Endothelial cell of umbilical vein (primary cell): Measurements from ENCODE around the gene PRR9. TPM values are rescaled to one million over a fixed set of nuclear protein-coding genes. Genes with fewer than 3 reads are reported as not detected.

Experiments used
- BruUV-seq: library from RNA; stranded (reverse); fragments of 400-500 nt; replicated peaks from 2 replicates; lab custom pipeline; 2021; lab: Mats Ljungman, UMichigan
- CTCF ChIA-PET: fragments of 300-600, 350-600 bp; sonication (Branson Sonifier 250); formaldehyde crosslinking; loops from one replicate; lab custom pipeline; 2021; ENCODE audit warnings: antibody characterized with exemption, inconsistent platforms; lab: Charles Lee
- POLR2A ChIA-PET: fragments of 300-600, 350-600 bp; sonication (Branson Sonifier 250); formaldehyde crosslinking; loops from one replicate; lab custom pipeline; 2021; ENCODE audit warnings: antibody characterized with exemption, inconsistent platforms; lab: Charles Lee
- DNase-seq: peaks from one replicate; pipeline ENCODE4 v3.0.0-alpha.2; 2011; ENCODE audit warnings: low read depth, low spot score
- FAIRE-seq: peaks from 2 replicates; lab custom pipeline; 2011; peaks lifted over from hg19 to GRCh38; lab: Jason Lieb, UNC
- H2AFZ ChIP-seq: 2 replicates; pipeline ENCODE4 v1.6.0; 2012; ENCODE audit warnings: low read depth, low read length, control low read depth, inconsistent platforms
- H3K27ac ChIP-seq: 2 replicates; pipeline ENCODE4 v1.5.1; 2011; ENCODE audit warnings: low read depth, mild to moderate bottlenecking, control low read depth, low read length, moderate library complexity; ENCODE audit not compliant: insufficient read depth
- H3K27me3 ChIP-seq, 2 experiments: 2 replicates each; pipeline versions ENCODE4 v1.6.0 to v1.6.1; 2011; ENCODE audit warnings: low read length in 2 of 2, mixed read lengths in 1 of 2; ENCODE audit not compliant: control insufficient read depth in 2 of 2, insufficient read depth in 2 of 2
- H3K36me3 ChIP-seq, 2 experiments: 2 replicates in 1 of 2; 3 replicates in 1 of 2; pipeline ENCODE4 v1.5.1; 2011; ENCODE audit warnings: low read length in 2 of 2, mild to moderate bottlenecking in 1 of 2, moderate library complexity in 1 of 2; ENCODE audit not compliant: control insufficient read depth in 2 of 2, insufficient read depth in 2 of 2; ENCODE audit errors: extremely low read depth in 1 of 2
- H3K4me1 ChIP-seq: 3 replicates; pipeline ENCODE4 v1.5.1; 2011; ENCODE audit warnings: mild to moderate bottlenecking, low read length; ENCODE audit not compliant: control insufficient read depth, insufficient read depth; ENCODE audit errors: extremely low read depth
- H3K4me2 ChIP-seq: 2 replicates; pipeline ENCODE4 v1.6.1; 2011; ENCODE audit warnings: low read length, control low read depth, mixed read lengths; ENCODE audit not compliant: insufficient read depth
- H3K4me3 ChIP-seq, 3 experiments: fragments of 200-600 bp in 1 of 3; sonication (generic), shearing (Covaris generic) in 1 of 3; replicated peaks in 1 of 3; 2 replicates each; pipeline ENCODE4 v1.5.1; 2011 to 2016; ENCODE audit warnings: control low read depth in 3 of 3, low read length in 3 of 3, mild to moderate bottlenecking in 2 of 3, inconsistent platforms in 1 of 3, low read depth in 1 of 3, moderate library complexity in 1 of 3; ENCODE audit not compliant: insufficient read depth in 1 of 3
- H3K79me2 ChIP-seq: 2 replicates; pipeline ENCODE4 v1.6.0; 2012; ENCODE audit warnings: low read length, inconsistent platforms; ENCODE audit not compliant: control insufficient read depth, insufficient read depth
- H3K9ac ChIP-seq: replicated peaks from 2 replicates; pipeline ENCODE3; 2011; ENCODE audit warnings: low read length, control low read depth; ENCODE audit not compliant: insufficient read depth; ENCODE audit errors: extremely low read depth
- H3K9me1 ChIP-seq: replicated peaks from 3 replicates; pipeline ENCODE4 v1.6.0; 2011; ENCODE audit warnings: mild to moderate bottlenecking, low read length; ENCODE audit not compliant: control insufficient read depth, insufficient read depth; ENCODE audit errors: extremely low read depth
- H3K9me3 ChIP-seq: replicated peaks from 2 replicates; pipeline ENCODE4 v1.5.1; 2012; ENCODE audit warnings: low read length, inconsistent platforms; ENCODE audit not compliant: control insufficient read depth, insufficient read depth
- H4K20me1 ChIP-seq: replicated peaks from 2 replicates; pipeline ENCODE3; 2011; ENCODE audit warnings: mild to moderate bottlenecking, low read length; ENCODE audit not compliant: control insufficient read depth, insufficient read depth; ENCODE audit errors: extremely low read depth
- CTCF ChIP-seq, 2 donors: IDR thresholded peaks; 1 replicate in 1 of 2; 2 replicates in 1 of 2; pipeline ENCODE4 v1.5.1; 2011; ENCODE audit warnings: low read length in 2 of 2, mild to moderate bottlenecking in 2 of 2, moderate library complexity in 2 of 2, control low read depth in 1 of 2, inconsistent platforms in 1 of 2, low read depth in 1 of 2; ENCODE audit not compliant: insufficient read depth in 1 of 2; ENCODE audit errors: extremely low read depth in 1 of 2
- EZH2 ChIP-seq: IDR thresholded peaks from 2 replicates; pipeline ENCODE4 v1.6.1; 2012; ENCODE audit warnings: borderline replicate concordance, low read depth, mild to moderate bottlenecking, moderate library complexity, low read length, inconsistent platforms; ENCODE audit not compliant: severe bottlenecking
- FOS ChIP-seq: IDR thresholded peaks from 2 replicates; pipeline ENCODE4 v1.6.1; 2011; ENCODE audit warnings: mild to moderate bottlenecking, low read length, moderate library complexity, borderline replicate concordance; ENCODE audit not compliant: insufficient read depth
- GATA2 ChIP-seq: IDR thresholded peaks from 2 replicates; pipeline ENCODE4 v1.7.0; 2011; ENCODE audit warnings: low read depth, mild to moderate bottlenecking, moderate library complexity, mixed read lengths, low read length; ENCODE audit not compliant: insufficient read length, insufficient read depth
- JUN ChIP-seq: IDR thresholded peaks from 2 replicates; pipeline ENCODE4 v1.6.1; 2011; ENCODE audit warnings: borderline replicate concordance, low read depth; ENCODE audit not compliant: insufficient read length, insufficient read depth
- MAX ChIP-seq: IDR thresholded peaks from 2 replicates; pipeline ENCODE4 v1.6.1; 2011; ENCODE audit not compliant: insufficient read depth, insufficient read length
- MYC ChIP-seq: IDR thresholded peaks from one replicate; pipeline ENCODE4 v1.6.1; 2011; ENCODE audit warnings: mild to moderate bottlenecking, low read depth, low read length
- POLR2A ChIP-seq: IDR thresholded peaks from 2 replicates; pipeline ENCODE4 v1.6.1; 2012; ENCODE audit warnings: low read depth, mild to moderate bottlenecking, control low read depth, low read length
- POLR2AphosphoS5 ChIP-seq: IDR thresholded peaks from 2 replicates; pipeline ENCODE4 v1.6.1; 2012; ENCODE audit warnings: low read depth, mild to moderate bottlenecking, control low read depth, low read length, moderate library complexity; ENCODE audit not compliant: insufficient read depth
- dilution Hi-C: fragments of 300-500 bp; cut with MboI; formaldehyde crosslinking; loops from one replicate; pipeline ENCODE4 v1.15.0; 2019; ENCODE audit warnings: low sequenced_read_pairs; ENCODE audit not compliant: extremely low pct_ligation_motif_present
- intact Hi-C: fragments of 100-400 bp; cut with micrococcal nuclease; formaldehyde crosslinking; loops from one replicate; pipeline ENCODE4 v1.10.0; 2022
- polyA plus RNA-seq, 4 experiments: library from polyadenylated mRNA; depleted of rRNA in 3 of 4; stranded (reverse) in 3 of 4; unstranded in 1 of 4; fragments of >200 nt; gene quantifications; 2 replicates each; pipeline versions ENCODE4 v1.2.1 to v1.2.3, GENCODE V29; 2011 to 2012; ENCODE audit warnings: missing spikeins in 1 of 4
- total RNA-seq: library from RNA; stranded (reverse); gene quantifications from 2 replicates; pipeline ENCODE4 v1.2.3, GENCODE V29; 2021

Gene PRR9
- total and polyA plus RNA-seq, 2 donors (not counting 3 experiments of a cell fraction or from before 2014, with no cell fraction given), result not detected

DNA sequence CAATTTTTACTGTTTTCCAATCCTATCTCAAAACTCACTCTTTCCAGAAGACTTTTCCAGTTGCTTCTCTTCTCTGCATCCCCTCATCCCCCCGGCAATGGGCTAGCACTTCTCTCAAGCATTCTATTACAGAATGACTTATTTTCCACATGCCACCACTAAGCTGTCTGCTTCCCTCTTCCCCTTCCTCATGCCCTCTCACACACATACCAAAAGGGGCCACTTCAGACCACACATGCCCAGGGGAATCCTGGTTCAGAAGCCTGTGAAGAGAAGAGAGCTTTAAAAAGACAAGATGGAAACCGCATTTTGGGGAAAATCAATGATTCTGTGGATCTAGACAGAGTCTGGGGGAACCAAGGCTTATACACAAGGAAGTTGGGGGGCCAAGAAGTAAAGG is 33.7 kb downstream of the PRR9 start:
- no peak for TF ChIP-seq CTCF (IDR thresholded peaks at IDR 0.05; ENCODE audit: extremely low read depth in 1 of 2, insufficient read depth in 1 of 2, low read depth in 1 of 2, low read length in 2 of 2)
- no peak for TF ChIP-seq EZH2
- Histone ChIP-seq H3K36me3 (no peaks in the 10 kb centered on the region), H3K4me3 (no peak overlapping the region), H3K4me1 (no peaks in the 10 kb centered on the region), H3K27me3 (no peaks in the 10 kb centered on the region), H3K9me1 (no peaks in the 10 kb centered on the region), H3K27ac (no peak overlapping the region), H2AFZ (no peak overlapping the region), H3K9me3 (no peaks in the 10 kb centered on the region), H4K20me1 (no peaks in the 10 kb centered on the region), H3K79me2 (no peaks in the 10 kb centered on the region), H3K4me2 (no peak overlapping the region), H3K9ac (no peak overlapping the region)
- DNase-seq, result no peak
- dilution Hi-C loops, result no loop called here
- no peak for FAIRE-seq
- POLR2A ChIA-PET, result no interaction called here
- intact Hi-C loops, result no loop called here
- no TSS peak for BruUV-seq
- CTCF ChIA-PET, result no interaction called here

- dilution Hi-C loops (no loop called here), intact Hi-C loops (no loop called here)
- ChIA-PET POLR2A (no interaction called here), CTCF (no interaction called here)
- no peak overlapping the region for H3K27ac ChIP-seq
- no peaks in the 10 kb centered on the region for H3K27me3 ChIP-seq
- no peak overlapping the region for H2AFZ ChIP-seq
- no peak for FAIRE-seq
- H3K79me2 ChIP-seq, result no peaks in the 10 kb centered on the region
- H3K9me3 ChIP-seq, result no peaks in the 10 kb centered on the region
- TF ChIP-seq MYC (no peak), CTCF (IDR thresholded peaks at IDR 0.05; ENCODE audit: extremely low read depth in 1 of 2, insufficient read depth in 1 of 2, low read depth in 1 of 2, low read length in 2 of 2) (no peak), GATA2 (no peak), MAX (no peak), FOS (no peak), JUN (no peak), POLR2A (no peak), EZH2 (no peak), POLR2AphosphoS5 (no peak)
- no TSS peak for BruUV-seq
- H3K4me2 ChIP-seq, result no peak overlapping the region
- no peak for DNase-seq
- no peaks in the 10 kb centered on the region for H3K36me3 ChIP-seq
- no peaks in the 10 kb centered on the region for H4K20me1 ChIP-seq
- no peaks in the 10 kb centered on the region for H3K4me1 ChIP-seq
- H3K4me3 ChIP-seq, result no peak overlapping the region
- no peak overlapping the region for H3K9ac ChIP-seq
- H3K9me1 ChIP-seq, result no peaks in the 10 kb centered on the region
Observed at GRCh38 chr1:153251562-153251961, 34.2 kb downstream of the PRR9 start.
